ENCODE results near the gene ZNF519.
"Not testable (repeated sequence)": the region's sequence is repeated elsewhere in the genome, so short reads cannot be mapped to it uniquely, and the experiment has no call there.

Gene ZNF519

GRCh38 chr18:14147935-14148865 is 16.0 kb upstream of the ZNF519 start:
- DNase-seq (ENCODE audit: low read depth in 1 of 2, low spot score in 1 of 2) = not testable (repeated sequence)

GRCh38 chr18:14146771-14147170 is 14.5 kb upstream of the ZNF519 start:
- not testable (repeated sequence) for DNase-seq (ENCODE audit: low read depth in 1 of 2, low spot score in 1 of 2)

DNA sequence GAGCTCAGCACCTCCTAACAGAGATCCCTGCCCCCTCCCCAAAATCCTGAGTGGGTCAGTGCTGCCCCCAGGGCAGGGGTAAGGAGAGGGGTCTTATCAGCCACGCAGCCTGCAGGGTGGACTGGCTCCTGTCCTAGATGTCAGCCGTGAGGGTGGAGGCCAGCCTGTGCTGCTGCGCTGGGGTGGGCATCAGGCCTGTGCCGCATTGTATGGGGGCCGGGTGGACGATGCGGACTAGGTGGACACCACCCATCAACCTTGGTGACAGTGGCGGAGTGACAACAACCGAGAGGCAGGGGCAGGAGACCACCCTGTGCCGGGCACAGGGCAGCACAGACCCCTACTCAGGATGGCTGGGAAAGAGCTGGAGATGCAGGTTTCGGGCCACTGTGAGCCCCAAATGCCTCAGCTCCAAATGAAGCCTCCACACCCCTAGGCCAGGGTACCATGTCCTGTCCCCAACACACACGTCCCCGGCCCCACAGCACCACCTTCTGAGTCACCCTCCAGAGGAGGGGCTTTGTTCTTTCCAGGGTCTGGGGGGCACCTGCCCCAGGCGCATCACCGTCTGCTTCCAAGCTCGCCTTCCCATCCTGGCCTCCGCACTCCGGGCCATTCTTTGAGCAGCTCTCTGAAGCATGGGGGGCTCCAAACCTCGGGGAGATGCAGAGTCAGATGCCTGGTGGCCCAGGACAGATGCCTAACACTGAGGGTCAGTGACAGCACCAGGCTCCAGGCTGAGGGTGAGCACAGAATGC is 13.5 kb upstream of the ZNF519 start:
- not testable (repeated sequence) for DNase-seq (ENCODE audit: low read depth in 1 of 2, low spot score in 1 of 2)

DNA sequence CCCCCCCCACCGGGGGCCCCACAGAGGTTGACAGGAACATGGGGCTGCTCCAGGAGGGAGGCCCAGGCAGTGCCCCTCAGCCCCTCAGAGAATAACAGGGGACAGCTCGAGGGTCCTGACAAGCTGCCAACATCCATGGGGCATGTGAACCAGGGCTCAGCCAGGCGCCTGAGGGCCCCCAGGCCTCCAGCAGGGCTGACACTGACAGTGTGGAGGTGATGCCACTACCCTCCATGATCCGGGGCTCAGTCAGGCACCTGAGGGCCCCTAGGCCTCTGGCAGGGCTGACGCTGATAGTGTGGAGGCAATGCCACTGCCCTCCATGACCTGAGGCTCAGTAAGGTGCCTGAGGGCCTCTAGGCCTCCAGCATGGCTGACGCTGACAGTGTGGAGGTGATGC is 12.8 kb upstream of the ZNF519 start:
- DNase-seq (ENCODE audit: low read depth in 1 of 2, low spot score in 1 of 2) = not testable (repeated sequence)

DNA sequence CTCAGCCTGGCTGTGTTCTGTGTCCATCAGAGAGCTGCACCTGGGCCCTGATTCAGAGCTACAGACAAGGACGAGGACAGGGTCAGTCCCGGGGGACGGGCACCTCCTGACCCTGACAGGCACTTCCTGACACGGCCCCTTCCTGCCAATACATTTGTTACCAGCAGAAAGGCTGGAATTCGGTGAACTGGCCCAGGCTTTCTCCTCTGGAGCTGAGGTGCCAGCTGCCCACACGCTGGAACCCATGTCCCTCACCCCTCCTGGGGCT is 12.3 kb upstream of the ZNF519 start:
- no peak for DNase-seq (ENCODE audit: low read depth in 1 of 2, low spot score in 1 of 2)

DNA sequence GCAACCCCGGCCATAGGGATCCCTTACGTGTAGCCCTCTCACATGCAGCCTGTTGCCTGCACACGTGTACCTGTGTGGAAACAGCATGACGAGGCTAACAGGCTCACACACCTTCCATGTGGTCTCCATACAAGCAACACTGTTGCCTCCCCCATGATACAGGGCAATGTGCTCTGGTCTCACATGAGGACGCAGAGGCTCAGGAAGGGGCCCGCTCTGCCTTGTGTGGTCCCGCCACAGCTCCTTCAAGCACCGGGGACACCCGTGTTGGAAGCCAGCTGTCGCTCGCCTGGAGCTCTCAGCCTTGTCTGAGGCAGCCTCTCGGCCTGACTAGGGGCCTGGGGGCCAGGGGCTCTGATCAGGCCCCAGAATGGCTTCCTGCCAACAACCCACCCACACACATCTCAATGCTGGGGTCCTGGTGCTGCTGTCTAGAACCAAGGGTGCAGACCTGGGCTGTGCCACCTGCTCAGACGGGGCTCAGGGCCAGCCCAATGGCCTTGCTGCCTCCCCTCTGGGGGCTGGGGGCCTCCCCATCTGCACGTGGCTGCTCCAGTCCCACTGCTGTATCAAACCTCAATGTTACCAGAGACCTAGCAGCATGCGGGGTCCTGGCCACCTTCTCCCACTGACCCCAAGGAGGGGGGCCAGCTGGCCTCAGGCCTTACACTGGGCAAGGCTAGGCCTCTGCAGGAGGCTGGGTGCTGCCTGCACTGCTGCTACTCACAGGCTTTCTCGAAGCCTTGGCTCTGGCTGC is 11.8 kb upstream of the ZNF519 start:
- DNase-seq (ENCODE audit: low read depth in 1 of 2, low spot score in 1 of 2) = not testable (repeated sequence)

DNA sequence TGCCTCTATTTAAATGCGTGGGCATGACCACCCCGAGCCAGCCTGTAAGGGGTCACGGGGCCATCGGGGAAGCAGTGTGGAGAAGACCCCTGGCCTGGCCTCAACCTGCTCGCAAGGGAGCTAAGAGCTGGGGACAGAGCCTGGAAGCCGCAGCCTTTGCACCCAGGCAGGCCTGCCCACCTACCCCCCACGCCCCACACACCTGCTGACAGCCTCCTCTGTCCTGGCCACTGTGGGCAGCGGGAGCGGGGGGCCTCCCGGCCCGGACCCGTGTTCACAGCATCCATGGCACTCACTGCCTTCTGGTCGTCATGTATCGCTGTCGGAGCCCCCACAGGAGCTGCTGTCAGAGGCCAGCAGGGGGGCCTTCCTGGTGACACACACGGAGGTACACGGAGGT is 11.2 kb upstream of the ZNF519 start:
- not testable (repeated sequence) for DNase-seq (ENCODE audit: low read depth in 1 of 2, low spot score in 1 of 2)

DNA sequence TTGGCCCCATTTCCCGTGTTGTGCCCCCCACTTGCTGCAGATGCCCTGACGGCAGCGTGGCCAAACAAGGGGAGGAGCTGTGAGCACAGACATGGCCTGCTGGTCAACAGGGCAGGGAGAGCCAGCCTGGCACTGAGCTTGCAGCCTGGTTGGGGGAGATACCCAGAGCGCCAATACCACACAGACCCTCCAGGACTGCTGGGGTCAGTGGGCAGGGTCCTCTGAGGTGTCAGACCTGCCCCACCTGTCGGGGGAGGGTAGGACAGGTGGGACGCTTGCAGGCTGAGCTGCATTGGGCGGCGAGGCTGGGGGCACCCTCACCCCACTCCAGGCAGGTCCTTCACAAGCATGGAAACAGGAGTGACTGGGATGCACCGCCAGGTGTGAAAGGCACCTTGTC is 9.9 kb upstream of the ZNF519 start:
- DNase-seq (ENCODE audit: low read depth in 1 of 2, low spot score in 1 of 2) = not testable (repeated sequence)

- DNase-seq (ENCODE audit: low read depth in 1 of 2, low spot score in 1 of 2) = not testable (repeated sequence)
Measured at GRCh38 chr18:14139583-14139982, 7.3 kb upstream of the ZNF519 start.

- not testable (repeated sequence) for DNase-seq (ENCODE audit: low read depth in 1 of 2, low spot score in 1 of 2)
Measured at GRCh38 chr18:14137971-14138370, 5.7 kb upstream of the ZNF519 start.

GRCh38 chr18:14131696-14132270 is 452 bp downstream of the ZNF519 start:
- DNase-seq (ENCODE audit: low read depth in 1 of 2, low spot score in 1 of 2) = not testable (repeated sequence)

DNA sequence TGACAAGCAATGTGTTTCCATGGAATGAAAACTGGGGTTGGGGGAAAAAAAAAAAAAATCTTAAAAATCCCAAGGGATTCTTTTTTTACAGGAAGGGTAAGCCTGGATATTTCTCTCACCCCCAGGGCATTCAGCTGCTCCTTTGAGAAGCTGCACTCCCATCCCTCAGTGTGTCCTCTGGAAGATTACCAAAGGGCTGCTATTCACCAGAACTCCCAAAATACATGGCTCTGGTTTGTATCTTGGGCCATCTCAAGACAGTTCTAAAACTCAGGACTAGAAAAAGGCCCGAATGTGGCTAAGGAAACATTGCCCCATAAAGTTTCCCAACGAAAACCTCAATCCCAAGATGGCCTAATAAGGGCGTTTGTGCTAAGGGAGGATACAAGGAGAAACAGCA is 1.4 kb downstream of the ZNF519 start:
- DNase-seq (ENCODE audit: low read depth in 1 of 2, low spot score in 1 of 2) = not testable (repeated sequence)

GRCh38 chr18:14124689-14125088 is 7.5 kb downstream of the ZNF519 start:
- no peak for DNase-seq (ENCODE audit: low read depth in 1 of 2, low spot score in 1 of 2)

DNA sequence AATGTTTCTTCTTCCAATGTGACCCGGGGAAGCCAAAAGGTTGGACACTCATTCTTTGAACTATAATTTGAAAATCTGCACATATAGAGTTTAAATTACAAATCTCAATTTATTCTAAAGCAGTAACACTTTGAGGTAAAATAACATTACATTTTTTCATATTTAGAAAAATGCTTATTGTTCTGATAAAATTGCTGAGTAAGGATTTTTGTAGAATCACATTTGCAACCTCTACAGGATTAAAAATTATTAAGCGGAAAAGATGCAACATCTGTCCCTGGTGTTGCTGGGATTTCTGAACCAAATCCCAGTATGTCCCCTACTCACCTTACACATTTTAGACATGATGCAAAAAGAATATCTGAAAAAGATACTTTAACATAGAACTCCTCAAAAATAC is 10.1 kb downstream of the ZNF519 start:
- no peak for DNase-seq (ENCODE audit: low read depth in 1 of 2, low spot score in 1 of 2)

DNA sequence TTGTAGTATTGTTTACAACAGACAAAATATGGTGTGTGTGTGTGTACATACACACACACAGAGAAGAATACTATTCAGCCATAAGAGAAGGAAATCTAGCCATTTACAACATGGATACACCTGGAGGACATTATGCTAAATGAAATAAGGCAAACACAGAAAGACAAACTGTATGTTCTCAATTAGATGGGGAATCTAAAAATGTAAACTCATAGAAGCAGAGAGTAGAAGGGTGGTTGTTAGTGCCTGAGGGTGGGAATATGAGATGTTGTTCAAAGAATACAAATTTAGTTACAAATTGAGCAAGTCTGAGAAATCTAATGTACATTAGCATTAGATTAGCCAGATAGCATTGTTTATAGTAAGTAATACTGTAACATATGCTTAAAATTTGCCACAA is 11.3 kb downstream of the ZNF519 start:
- no peak for DNase-seq (ENCODE audit: low read depth in 1 of 2, low spot score in 1 of 2)

DNA sequence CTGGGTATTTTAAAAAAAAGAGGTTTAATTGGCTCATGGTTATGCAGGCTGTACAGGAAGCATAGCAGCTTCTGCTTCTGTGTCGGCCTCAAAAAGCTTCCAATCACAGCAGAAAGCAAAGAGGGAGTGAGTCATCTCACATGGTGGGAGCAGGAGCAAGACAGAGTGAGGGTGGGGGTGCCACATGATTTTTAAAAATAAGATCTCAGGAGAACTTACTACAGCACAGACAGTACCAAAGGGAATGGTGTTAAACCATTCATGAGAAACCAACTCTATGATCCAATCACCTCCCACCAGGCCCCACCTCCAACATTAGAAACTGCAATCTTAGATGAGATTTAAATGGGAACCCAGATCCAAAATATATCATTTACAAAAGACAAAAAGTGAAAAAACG is 14.6 kb downstream of the ZNF519 start:
- no peak for DNase-seq (ENCODE audit: low read depth in 1 of 2, low spot score in 1 of 2)

DNA sequence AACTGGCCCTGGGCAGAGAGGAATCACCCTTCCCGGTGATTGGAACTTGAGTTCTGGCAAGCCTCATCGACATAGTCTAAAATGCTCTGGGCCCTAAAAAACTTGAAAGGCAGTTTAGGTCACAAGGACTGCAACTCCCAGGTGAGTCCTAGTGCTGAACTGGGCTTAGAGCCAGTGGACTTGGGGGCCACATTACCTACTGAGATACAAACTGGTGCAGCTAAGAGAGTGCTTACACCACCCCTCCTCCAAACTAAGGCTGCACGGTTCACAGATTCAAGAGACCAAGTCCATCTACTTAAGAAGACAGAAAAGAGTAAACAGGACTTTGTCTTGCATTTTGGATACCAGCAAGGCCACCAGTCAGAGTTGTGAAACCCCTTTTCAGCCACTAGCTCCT is 25.3 kb downstream of the ZNF519 start:
- no peak for DNase-seq (ENCODE audit: low read depth in 1 of 2, low spot score in 1 of 2)

DNA sequence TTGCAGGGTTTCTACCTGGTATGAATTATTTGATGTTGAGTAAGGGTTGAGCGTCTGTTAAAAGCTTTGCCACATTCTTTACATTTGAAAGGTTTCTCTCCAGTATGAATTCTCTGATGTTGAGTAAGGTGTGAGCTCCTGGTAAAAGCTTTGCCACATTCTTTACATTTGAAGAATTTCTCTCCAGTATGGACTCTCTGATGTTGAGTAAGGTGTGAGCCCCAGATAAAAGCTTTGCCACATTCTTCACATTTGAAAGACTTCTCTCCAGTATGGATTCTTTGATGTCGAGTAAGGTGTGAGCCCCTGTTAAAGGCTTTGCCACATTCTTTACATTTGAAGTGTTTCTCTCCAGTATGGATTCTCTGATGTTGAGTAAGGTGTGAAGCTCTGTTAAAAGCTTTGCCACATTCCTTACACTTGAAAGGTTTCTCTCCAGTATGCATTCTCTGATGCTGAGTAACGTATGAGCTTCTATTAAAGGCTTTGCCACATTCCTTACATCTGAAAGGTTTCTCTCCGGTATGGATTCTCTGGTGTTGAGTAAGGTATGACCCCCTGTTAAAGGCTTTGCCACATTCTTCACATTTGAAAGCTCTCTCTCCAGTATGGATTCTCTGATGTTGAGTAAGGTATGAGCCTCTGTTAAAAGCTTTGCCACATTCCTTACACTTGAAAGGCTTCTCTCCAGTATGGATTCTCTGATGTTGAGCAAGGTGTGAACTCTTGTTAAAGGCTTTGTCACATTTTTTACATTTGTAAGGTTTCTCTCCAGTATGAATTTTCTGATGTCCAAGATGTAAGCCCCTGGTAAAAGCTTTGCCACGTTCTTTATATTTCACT is 27.1 kb downstream of the ZNF519 start:
- DNase-seq (ENCODE audit: low read depth in 1 of 2, low spot score in 1 of 2) = no peak

DNA sequence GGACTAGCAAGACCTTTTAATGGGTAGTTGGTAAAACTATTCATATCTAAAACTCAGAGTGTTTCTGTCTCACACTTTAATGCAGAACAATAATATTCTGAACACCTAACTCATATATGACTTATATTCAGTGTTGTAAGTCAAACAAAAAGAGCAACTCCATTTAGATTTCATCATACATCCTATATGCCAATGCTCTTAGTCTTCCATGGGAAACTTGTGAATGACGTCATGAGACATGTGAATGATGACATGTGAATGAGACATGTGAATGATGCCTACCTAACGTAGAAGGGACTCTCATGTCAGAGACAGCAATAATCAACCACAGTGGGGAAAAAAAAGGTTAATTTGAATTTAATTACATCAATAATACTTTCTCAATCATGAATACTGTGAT is 28.0 kb downstream of the ZNF519 start:
- no peak for DNase-seq (ENCODE audit: low read depth in 1 of 2, low spot score in 1 of 2)

DNA sequence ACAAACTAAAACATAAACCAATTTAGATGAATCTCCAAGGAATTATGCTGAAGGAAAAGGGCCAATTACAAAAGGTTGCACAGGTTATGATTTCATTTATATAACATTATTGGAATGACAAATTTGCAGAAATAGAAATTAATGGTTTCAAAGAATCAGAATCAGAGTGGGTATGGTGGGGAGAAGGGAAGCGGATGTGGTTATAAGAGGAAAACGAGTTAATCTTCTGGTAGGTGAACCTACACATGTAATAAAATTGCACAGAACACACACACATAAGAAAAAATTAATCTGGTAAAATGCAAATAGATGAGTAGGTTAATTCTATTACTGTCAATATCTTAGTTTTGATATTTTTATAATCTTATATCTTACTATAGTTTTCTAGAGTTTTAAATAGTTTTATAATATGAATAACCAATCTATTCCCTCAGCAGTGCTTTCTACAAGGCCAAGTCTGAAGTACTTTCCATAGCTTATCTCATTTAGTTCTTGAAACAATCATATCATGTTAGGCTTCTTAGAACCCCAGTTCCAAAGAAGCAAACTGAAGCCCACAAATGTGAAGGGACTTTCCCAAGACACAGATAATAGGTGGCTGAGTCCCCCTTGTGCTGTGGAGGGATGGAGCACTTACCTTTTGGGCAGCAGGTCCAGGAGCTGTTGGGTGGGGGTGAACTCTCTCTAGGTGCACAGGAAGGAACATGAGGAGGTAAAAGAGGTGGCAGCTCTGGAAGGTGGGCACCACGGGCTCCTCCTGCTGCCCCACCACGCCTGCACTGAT is 31.5 kb downstream of the ZNF519 start:
- DNase-seq (ENCODE audit: low read depth in 1 of 2, low spot score in 1 of 2) = no peak
